Stimulated activated CD8-positive, alpha-beta memory T cell treated with anti-CD3 and anti-CD28 coated beads, Interleukin-2, amount 100 ng/mL, for 1 hour (primary cell): ENCODE results near the gene ZCCHC9.
"Not testable (repeated sequence)": the region's sequence is repeated elsewhere in the genome, so short reads cannot be mapped to it uniquely, and the experiment has no call there.

ENCODE experiments used
- DNase-seq, 2 donors: peaks; one replicate each; pipeline ENCODE4 v3.0.0-alpha.2; 2020; ENCODE audit warnings: low read depth in 2 of 2

The ZCCHC9 gene

DNA sequence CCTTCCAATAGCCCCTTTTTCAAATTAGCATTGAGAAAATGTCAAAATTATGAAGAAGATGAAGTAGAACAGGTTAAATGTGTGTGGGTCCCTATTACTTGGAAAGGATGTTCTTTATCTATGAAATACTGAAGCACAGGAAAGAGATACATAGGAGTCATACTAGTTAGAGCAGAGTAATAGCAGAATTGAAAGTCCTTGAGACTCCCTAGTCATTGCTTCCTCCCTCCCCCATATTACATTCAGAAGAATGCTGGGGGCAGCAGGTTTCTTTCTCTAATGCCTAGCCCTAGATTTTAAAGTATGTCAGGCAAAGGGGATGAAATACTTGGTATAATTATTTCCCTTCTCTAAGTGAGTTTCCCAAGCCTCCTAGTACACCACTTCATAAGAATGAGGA, 4.4 kb downstream of the ZCCHC9 start:
- no peak for DNase-seq

DNA sequence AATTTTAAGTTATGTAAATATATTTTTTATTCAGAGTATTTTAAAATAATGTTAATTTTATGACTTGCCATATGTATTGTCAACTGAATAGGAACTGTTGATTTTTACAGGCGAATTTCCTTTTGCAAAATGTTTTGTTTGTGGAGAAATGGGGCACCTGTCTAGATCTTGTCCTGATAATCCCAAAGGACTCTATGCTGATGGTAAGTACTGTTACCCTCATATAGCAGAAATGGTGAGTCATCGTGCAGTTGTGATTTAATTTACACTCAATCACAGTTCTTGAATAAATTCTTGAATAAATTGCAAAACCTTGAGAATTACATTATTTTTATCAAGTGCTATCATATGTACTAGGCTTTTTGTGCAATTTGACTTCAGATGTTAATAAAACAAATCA, 7.4 kb downstream of the ZCCHC9 start:
- no peak for DNase-seq

DNA sequence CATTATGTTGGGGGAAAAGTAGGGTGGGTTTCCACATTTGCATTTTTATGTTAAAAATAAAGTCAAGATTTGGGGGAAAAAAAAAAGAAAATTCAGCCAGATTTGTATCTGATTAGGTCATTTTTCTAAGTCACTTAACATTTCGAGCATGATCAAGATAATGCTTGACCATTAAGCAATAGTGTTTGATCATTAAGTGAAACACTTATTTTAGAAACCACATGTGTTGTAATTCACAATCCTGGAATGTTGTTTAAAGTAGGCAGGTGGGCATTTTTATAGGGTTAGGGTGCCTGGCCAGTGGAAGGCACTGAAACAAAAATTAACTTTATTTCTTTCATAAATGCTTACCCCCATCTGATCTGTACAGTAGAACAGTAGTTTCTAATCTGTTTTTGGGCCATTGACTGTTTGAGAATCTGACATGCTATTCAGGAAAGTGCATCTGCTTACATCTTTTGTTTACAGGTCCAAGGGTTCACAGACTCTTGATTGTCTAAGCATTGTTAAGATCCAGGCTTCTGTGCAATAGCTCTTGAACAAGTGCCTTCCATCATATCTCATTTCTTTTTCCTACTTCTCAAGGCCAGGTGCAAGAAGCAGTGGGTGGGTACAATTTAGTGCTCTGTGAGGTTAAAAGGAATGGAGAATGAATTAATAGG, 9.1 kb downstream of the ZCCHC9 start:
- no peak for DNase-seq

DNA sequence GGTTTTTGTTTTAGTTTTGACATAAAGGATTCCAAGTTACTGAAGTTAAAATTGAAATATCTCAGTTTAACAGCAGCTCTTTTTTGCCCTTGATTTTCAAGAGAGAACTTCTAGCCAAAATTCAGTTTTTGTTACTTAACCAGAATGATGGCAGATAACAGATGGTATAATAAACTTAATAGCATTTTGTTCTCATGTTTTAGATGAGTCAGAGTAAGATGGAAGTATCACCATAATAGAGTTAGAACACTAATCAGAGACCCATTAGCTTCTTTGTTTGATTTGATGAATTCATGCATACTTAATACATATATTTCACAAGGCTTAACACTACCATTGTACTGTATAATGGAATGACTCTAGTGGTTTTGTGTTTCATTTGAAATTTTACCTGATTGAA, 11.9 kb downstream of the ZCCHC9 start:
- no peak for DNase-seq

DNA sequence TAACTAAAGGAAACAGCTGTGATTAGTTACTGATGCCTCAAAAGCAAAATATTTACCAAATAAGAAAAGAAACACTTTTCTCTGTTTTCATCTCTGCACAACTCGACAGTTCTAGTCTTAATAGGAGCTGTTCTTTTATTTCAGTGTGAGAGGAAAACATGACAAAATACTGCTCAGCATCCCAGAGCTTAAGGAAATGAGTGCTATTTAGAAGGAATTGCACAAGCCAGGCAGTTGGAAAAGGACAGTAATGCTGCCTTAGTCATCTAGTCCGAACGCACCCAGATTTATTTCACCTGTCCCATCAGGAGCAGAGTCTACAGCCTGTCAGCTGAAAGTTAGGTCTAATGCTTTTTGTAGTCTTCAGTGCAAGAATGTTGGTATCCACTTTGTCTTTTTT, 12.3 kb downstream of the ZCCHC9 start:
- no peak for DNase-seq

DNA sequence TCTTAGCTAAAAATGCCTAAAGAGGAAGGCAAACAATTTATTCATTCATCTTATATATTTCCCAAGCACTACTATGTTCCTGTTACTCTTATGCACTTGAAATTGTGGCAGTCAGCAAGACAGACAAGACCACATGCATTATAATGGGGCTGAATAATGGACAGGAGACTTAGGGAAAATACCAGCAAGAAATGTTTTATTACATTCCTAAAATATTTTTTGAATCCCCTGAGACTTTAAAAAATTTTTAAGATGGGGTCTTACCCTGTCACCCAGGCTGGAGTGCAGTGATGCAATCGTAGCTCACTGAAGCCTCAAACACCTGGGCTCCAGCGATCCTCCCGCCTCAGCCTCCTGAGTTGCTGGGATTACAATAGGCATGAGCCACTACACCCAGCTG, 13.2 kb downstream of the ZCCHC9 start:
- DNase-seq = no peak

- DNase-seq = no peak
These were observed 13.9 kb downstream of the ZCCHC9 start for GRCh38 chr5:81315336-81315735.

DNA sequence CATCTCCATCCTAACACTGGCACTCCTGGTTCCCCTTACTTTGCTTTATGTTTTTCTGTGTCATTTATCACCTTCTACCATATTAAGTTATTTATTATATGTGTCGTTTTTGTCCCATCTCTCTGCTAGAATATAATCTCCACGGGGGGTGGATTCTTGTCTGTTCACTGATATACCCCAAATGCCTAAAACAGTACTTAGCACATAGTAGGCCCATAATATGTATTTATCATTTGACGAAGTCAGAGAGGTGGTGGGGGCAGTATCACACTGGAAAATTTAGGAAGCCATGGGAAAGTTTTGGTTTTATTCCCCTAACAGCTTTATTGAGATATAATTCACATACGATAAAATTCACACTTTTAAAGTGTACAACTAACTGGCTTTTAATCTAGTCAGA, 14.4 kb downstream of the ZCCHC9 start:
- no peak for DNase-seq

GRCh38 chr5:81316571-81316970, 15.2 kb downstream of the ZCCHC9 start:
- no peak for DNase-seq

- DNase-seq = no peak
These were observed 16.1 kb downstream of the ZCCHC9 start for GRCh38 chr5:81317536-81317935.

DNA sequence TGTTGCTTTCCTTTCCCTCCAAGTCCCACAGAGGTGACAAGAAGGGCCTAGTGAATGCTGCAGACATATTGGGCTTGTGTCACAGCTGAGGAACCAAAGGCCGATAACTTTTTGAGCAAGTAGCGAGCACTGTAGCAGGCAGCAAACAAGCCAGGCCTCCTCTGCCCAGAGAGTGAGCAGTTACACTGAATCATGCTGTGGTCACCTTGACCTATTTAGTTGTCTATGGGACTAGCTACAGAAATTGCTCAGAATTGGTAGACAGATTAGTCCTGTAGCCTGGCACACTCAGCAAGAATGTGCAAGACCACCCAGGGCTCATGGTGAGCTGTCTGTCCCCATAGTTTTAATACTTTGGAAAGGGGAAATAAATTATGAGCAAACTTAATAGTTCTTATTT, 25.2 kb downstream of the ZCCHC9 start:
- DNase-seq = no peak

- DNase-seq = no peak
These were observed 33.1 kb downstream of the ZCCHC9 start for GRCh38 chr5:81334304-81335061.

- DNase-seq = no peak
These were observed 34.6 kb downstream of the ZCCHC9 start for GRCh38 chr5:81335946-81336345.

GRCh38 chr5:81336556-81336955, 35.2 kb downstream of the ZCCHC9 start:
- no peak for DNase-seq

DNA sequence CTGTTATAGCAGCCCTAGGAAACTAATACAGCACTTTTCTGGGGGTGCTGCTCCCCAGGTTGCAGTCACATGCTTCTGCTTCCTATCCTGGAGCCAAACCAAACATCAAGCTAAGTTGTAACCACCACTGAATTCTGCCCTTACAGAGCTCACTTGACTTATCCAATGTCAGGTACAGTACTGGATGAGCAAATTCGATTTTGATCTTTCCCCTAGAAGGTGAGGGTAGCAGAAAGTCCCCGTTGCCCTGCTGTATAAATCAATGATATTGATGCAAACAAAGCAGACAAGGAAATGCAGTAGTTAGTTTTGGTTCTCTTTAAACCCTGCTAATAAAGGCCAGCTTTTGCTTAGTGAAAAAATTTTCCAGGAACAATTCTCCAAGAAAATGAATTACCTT, 36.4 kb downstream of the ZCCHC9 start:
- no peak for DNase-seq

DNA sequence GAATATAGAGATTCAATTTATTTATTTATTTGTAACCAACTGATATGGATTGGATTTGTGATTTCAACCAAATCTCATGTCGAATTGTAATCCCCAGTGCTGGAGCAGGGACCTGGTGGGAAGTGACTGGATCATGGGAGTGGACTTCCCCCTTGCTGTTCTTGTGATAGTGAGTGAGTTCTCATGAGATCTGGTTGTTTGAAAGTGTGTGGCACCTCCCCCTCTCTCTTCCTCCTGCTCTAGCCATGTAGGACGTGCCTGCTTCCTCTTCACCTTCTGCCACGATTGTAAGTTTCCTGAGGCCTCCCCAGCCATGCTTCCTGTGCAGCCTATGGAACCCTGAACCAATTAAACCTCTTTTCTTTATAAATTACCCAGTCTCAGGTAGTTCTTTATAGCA, 36.8 kb downstream of the ZCCHC9 start:
- DNase-seq = not testable (repeated sequence)

DNA sequence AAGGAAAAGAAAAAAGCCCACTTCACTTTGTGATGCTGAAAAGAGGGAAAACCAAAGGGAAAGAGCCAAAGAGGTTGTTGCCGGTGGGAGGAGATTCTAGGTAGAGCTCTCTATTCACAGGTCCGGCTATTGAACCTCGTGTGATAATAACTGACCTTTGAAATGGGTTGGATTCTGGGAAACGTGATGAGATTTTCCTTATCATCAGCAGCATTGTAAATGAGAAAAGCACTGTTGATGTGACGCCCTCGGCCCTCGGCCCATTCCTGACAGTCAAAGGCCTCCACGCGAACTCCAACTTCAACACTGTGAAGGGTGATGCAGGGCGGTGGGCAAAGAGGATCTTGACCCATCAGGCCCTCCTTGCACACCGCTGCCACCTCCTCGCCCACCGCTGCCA, 43.3 kb downstream of the ZCCHC9 start:
- no peak for DNase-seq

GRCh38 chr5:81345411-81346003, 44.1 kb downstream of the ZCCHC9 start:
- DNase-seq = no peak

DNA sequence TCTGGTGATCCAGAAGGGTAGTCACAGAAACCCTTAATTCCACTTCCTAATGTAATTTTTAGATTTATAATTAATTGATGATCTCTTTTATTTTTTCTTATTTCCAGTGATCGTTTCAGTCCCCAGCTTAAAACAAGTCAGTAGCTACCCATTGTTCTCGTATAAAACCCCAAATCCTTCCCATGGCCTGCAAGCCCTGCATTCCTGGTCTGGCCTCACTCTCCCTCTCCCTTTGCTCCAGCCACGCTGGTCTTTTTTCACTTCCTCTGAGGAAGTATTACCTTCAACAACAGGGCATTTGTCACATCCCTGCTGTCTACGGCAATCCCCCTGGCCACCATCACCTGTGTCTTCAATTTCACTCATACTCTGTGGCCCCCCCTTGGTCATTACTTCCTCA, 47.8 kb downstream of the ZCCHC9 start:
- DNase-seq = no peak

DNA sequence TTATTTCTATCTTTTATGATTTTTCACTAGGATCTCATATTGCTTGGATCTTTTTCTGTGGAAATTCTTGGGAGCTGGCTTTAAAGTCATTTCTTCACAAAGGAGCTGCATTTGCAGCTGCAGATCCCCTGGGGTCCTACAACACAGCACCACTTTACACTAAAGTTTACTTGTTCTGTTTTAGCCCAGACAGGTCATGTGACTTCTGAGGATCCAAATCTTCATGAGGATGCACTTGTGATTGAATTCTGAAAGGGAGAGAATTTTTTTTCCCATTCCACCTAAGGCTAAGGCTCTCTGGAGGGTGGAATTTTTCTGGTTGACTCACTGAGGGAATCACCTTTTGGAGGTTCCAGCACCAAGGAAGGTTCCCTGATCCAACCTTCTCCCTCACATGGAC, 49.1 kb downstream of the ZCCHC9 start:
- no peak for DNase-seq

DNA sequence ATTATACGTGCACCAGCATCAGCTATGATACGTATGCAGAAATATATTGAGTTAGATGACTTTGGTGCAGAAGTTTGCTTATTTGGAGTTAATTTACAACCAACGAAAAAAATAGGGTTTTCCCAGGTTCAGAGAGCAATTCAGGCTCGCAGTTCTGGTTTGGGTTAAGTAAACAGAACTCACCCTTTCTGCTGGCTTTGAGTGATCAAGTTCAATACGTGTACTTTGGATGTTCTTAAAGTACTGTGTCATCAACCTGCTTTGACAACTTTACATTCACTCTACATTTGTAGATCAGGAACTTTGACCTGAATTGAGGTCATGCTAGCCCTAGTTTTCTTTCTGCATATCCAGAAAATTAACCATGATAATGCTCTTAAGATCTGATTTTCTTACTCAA, 51.8 kb downstream of the ZCCHC9 start:
- DNase-seq = no peak

GRCh38 chr5:81354093-81354492, 52.7 kb downstream of the ZCCHC9 start:
- DNase-seq = no peak
